Suprapubic skin (tissue), 4 donors: ENCODE results near the gene IFFO2.

Experiments
- EP300 ChIP-seq: sonication (generic); formaldehyde crosslinking; IDR thresholded peaks from one replicate; pipeline ENCODE4 v1.6.1; 2017; ENCODE audit warnings: antibody characterized with exemption
- POLR2A ChIP-seq, 2 donors: fragments of 450-650 bp; IDR thresholded peaks; one replicate each; pipeline ENCODE4 v1.6.1; 2017; ENCODE audit warnings: antibody characterized with exemption in 2 of 2, mild to moderate bottlenecking in 2 of 2, moderate library complexity in 2 of 2
- POLR2AphosphoS5 ChIP-seq, 3 donors: sonication (generic); formaldehyde crosslinking; IDR thresholded peaks; one replicate each; pipeline ENCODE4 v1.6.1; 2017; ENCODE audit warnings: antibody characterized with exemption in 3 of 3
- TF ChIP-seq, protein P1 (sequence below), 2 donors: fragments of 200-600 bp in 1 of 2; fragments of 450-650 bp in 1 of 2; sonication (generic) in 1 of 2; IDR thresholded peaks; one replicate each; pipeline ENCODE4 v1.5.1; 2016 to 2019; ENCODE audit warnings: antibody characterized with exemption in 2 of 2, mild to moderate bottlenecking in 1 of 2, moderate library complexity in 1 of 2

GRCh38 chr1:18948048-18948912 lies 8.2 kb downstream of the IFFO2 start:
- TF ChIP-seq, protein P1, sequence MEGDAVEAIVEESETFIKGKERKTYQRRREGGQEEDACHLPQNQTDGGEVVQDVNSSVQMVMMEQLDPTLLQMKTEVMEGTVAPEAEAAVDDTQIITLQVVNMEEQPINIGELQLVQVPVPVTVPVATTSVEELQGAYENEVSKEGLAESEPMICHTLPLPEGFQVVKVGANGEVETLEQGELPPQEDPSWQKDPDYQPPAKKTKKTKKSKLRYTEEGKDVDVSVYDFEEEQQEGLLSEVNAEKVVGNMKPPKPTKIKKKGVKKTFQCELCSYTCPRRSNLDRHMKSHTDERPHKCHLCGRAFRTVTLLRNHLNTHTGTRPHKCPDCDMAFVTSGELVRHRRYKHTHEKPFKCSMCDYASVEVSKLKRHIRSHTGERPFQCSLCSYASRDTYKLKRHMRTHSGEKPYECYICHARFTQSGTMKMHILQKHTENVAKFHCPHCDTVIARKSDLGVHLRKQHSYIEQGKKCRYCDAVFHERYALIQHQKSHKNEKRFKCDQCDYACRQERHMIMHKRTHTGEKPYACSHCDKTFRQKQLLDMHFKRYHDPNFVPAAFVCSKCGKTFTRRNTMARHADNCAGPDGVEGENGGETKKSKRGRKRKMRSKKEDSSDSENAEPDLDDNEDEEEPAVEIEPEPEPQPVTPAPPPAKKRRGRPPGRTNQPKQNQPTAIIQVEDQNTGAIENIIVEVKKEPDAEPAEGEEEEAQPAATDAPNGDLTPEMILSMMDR (IDR thresholded peaks at IDR 0.05) = no peak
- no peak for TF ChIP-seq POLR2AphosphoS5 (IDR thresholded peaks at IDR 0.05)
- TF ChIP-seq POLR2A (IDR thresholded peaks at IDR 0.05) = no peak
- no peak for TF ChIP-seq EP300
